Right lobe of liver (tissue), 4 donors: ENCODE results near the gene REPS1.

Experiments
- POLR2A ChIP-seq: fragments of 450-650 bp; IDR thresholded peaks from one replicate; pipeline ENCODE4 v1.6.1; 2017; ENCODE audit warnings: antibody characterized with exemption, mild to moderate bottlenecking
- TF ChIP-seq, protein P1 (sequence below), 4 donors: fragments of 200-600 bp in 3 of 4; fragments of 450-650 bp in 1 of 4; IDR thresholded peaks; one replicate each; pipeline versions ENCODE4 v1.5.1 to v1.8.0; 2016 to 2022; ENCODE audit warnings: antibody characterized with exemption in 4 of 4, mild to moderate bottlenecking in 2 of 4
- donor health status: DM: no; HTN: no; CAD: no.
- donor health status: DM: no; HTN: no; CAD: no.
- donor health status: DM: no; HTN: yes; CAD: no.

DNA sequence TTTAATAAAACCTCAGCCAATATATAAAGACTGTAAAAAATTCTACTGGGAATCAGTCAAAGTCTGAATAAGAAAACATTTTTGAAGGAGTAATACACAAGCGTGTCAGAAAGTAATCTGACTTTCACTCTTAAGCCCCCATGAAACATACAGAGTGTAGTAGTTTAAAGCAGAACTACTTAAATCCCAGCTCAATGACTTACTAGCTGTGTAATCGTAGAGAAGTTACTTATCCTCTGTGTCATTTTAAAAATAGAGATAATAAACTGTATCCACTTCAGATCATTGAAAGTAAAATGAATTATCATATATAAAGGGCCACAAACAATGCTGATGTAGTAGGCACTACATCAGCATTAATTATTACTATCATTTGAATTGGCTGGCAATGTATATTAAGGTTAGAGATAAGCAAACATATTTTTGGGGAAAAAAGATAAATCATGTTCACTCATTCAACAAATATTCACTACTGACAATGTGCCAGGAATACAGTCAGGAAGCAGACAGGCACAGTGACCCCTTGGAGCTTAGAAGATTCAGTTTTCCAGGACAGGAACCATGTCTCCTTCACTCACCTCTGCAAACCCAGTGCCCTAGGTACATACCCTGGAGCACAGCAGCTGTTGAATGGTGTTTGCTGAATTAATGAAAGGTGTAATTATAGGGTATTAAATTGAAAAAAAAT, 14.4 kb downstream of the REPS1 start:
- TF ChIP-seq, protein P1, sequence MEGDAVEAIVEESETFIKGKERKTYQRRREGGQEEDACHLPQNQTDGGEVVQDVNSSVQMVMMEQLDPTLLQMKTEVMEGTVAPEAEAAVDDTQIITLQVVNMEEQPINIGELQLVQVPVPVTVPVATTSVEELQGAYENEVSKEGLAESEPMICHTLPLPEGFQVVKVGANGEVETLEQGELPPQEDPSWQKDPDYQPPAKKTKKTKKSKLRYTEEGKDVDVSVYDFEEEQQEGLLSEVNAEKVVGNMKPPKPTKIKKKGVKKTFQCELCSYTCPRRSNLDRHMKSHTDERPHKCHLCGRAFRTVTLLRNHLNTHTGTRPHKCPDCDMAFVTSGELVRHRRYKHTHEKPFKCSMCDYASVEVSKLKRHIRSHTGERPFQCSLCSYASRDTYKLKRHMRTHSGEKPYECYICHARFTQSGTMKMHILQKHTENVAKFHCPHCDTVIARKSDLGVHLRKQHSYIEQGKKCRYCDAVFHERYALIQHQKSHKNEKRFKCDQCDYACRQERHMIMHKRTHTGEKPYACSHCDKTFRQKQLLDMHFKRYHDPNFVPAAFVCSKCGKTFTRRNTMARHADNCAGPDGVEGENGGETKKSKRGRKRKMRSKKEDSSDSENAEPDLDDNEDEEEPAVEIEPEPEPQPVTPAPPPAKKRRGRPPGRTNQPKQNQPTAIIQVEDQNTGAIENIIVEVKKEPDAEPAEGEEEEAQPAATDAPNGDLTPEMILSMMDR (IDR thresholded peaks at IDR 0.05) = no peak
- no peak for TF ChIP-seq POLR2A
